Measurements from ENCODE around the gene SERPINB2.
"Not testable (repeated sequence)": the region's sequence is repeated elsewhere in the genome, so short reads cannot be mapped to it uniquely, and the experiment has no call there.

SERPINB2 gene

GRCh38 chr18:63940543-63941050, 53.1 kb downstream of the SERPINB2 start:
- not testable (repeated sequence) for DNase-seq

- DNase-seq, result no peak
Measured at GRCh38 chr18:63947051-63947790, 59.7 kb downstream of the SERPINB2 start.

GRCh38 chr18:63949068-63949737, 61.7 kb downstream of the SERPINB2 start, which contains the start of gene HMSD:
TSS of gene HMSD (plus strand) at chr18:63949301. CDS start at chr18:63953456, 4,155 bp downstream.
- DNase-seq, result peak; percentile 73 to 82

DNA sequence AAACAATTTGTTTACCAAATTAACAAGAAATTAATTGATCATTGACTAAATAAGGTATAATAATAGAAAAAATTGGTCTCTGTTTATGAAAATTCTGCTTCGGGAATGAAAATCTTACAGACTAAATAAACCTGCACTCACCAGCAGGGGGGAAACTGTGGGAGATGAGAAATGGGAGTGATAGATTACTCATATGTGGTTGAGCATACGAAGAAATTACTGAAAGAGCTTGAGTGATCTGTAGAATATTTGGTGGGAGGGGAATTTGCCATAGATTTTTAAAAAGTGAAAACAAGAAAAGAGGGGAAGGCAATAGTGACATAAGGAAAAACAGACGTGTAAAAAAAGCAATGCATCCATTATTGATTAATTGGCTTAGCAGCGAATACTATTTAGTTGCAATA, 63.8 kb downstream of the SERPINB2 start:
- peak; percentile 30 to 41 for DNase-seq
